HG02588 (cell line): ENCODE data around the gene OVCH2.
"Not testable (repeated sequence)": the region's sequence is repeated elsewhere in the genome, so short reads cannot be mapped to it uniquely, and the experiment has no call there.

Experiments used
- ATAC-seq: cut with Tn5 transposase; IDR thresholded peaks from one replicate; pipeline ENCODE4 v1.9.1; 2021; ENCODE audit warnings: mild to moderate bottlenecking, moderate library complexity; ENCODE audit not compliant: unreplicated experiment

OVCH2 gene

GRCh38 chr11:7672276-7672959 lies 33.9 kb downstream of the OVCH2 start:
- no peak for ATAC-seq

DNA sequence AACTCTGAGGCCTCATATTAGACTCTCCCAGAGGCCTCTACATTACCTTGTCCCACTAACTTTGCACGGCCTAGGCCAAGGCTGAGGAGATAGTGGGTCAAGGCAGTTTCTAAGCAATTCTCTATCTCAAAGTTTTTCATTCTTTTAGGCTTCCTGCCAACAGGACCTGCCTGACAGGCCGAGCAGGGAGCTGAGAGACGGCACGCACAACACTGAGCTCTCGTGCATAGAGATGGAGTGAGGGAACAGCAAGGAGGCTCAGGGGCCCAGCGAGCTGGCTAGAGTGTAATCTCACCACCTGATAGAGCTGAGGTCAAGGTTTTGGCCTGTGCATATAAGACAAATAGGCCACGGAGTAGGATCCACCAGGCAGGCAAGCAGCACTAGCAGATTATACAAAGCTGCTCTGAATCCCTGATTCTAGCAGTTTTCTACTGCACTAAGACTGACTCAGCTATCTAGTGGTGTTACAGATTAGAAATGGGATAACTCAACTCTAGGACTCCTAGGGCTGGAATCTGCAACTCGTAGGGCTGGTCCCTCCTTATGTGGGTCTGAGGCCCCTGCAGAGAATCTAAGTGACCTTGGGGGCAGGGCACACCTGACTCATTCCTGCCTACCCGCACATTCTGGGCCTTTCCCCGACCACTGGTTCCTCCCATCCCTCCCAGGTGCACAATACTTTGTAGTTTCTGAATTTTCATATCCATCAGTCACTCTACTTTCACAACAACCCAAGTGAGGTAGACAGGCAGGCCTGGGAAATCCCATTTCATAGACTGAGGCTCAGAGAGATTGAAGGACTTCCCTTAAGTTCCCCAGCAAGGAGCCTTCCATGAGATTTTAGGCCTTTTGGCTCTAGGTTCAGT lies 34.7 kb downstream of the OVCH2 start:
- peak; percentile 68 for ATAC-seq

DNA sequence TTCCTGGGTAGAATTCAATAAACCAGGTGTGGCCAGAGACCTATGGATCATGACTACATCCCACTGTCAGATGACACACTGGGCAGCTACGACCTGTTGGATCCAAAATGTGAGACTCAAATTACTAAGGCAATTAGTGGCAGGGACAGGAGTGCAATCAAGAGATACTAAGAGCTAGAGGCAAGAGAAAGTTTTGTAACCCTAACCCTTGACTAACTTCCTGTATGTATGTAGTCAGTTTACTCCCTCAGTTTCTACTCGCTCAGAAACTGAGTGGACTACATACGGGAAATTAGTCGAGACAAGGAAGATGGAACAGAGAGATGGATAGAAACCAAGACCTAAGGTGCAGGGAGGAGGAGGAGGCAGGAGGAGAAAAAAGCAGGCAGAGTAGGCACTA lies 35.6 kb downstream of the OVCH2 start:
- no peak for ATAC-seq

DNA sequence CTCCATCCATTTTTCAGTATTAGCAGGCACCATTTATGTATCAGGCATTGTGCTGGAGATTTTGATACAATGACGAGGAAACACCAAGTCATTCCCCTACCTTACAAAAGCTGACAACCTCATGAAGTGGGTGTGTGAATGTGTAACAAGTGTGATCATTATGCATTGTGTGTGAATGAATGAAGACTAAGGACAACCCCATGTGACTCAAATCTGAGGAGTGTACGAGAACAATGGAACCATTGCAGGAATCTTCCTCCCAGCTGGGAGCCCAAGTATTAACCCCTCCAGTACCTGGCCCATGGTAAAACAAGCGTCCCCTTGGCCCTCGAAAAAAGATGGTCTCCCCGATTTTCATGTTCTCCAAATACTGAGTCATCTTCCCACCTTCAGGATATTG lies 37.4 kb downstream of the OVCH2 start:
- no peak for ATAC-seq

DNA sequence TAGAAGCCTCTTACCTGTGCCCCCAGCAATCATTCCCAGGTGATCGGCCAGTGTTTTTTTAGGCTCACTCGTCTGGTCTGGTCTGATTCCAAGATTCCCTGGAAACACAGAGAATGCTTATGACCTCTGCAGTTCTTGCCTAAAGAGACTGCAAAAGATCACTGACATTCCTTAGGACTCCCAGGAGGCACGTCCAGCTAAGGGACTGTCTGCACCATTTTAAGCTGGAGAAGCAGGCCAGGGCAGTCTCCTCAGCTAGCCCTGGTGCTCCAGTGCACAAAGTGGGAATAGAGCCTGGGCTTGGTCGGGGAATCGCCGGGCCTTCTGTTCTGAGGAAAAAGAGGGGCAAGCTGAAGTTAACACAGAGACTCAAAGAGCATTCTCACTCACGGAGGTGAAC lies 37.8 kb downstream of the OVCH2 start:
- ATAC-seq: no peak

DNA sequence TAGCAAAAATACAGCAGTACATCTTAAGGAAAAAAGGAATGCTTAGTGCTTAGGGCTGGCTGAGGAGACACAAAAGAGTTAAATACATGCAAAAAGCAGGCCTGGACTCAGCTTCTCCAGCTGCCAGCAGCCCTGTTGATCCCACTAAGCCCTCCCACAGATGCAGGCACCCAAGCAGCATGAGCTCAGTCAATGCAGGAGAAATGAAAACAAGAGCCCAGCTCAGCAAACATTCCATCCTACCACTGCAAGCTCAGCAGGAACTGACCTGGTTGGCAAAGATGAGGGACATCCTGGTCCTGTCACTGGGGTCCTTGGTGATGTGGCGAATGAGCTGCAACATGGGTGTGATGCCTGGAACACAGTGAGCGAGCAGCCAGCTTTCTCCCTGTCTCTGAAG lies 38.8 kb downstream of the OVCH2 start:
- no peak for ATAC-seq

- ATAC-seq: no peak
These were observed 39.9 kb downstream of the OVCH2 start for GRCh38 chr11:7666292-7666866.

GRCh38 chr11:7665473-7666291 lies 40.6 kb downstream of the OVCH2 start:
- peak; percentile 97 for ATAC-seq

- ATAC-seq: no peak
These were observed 41.4 kb downstream of the OVCH2 start for GRCh38 chr11:7664867-7665266.

GRCh38 chr11:7663531-7663930 lies 42.7 kb downstream of the OVCH2 start:
- ATAC-seq: not testable (repeated sequence)

DNA sequence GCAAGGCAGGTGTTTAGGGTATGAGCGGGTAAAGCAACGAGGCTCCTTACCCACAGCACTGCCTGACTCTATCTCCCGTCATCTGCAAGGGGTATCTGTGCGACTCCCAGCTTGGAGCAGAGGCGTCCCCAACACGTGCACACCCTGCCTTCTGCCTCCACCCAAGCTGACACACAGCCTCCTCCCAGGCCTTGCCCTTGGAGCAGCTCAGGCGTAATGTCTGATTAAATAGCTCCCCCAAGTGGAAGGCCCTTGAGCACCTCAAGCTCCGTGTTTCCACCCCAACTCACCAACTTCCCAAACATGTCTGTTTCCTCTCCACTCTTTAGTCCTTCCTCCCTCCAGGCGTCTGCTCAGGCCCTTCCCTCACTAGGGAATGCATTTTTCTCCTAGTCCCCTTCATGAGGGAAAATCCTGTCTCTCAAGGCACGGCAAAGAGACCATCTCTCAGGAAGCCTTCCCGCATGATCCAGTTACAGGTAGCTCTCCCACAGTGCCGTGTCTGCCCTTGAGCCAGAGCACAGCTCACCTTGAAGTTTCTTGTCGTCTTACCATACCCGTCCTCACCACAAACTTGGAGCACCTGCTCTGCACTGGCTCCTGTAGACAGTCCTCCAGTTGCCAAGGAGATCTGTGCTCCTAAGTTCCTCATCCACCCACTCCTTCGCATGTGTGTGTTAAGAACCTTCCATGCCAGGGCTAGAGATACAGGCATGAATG lies 48.8 kb downstream of the OVCH2 start:
- no peak for ATAC-seq

DNA sequence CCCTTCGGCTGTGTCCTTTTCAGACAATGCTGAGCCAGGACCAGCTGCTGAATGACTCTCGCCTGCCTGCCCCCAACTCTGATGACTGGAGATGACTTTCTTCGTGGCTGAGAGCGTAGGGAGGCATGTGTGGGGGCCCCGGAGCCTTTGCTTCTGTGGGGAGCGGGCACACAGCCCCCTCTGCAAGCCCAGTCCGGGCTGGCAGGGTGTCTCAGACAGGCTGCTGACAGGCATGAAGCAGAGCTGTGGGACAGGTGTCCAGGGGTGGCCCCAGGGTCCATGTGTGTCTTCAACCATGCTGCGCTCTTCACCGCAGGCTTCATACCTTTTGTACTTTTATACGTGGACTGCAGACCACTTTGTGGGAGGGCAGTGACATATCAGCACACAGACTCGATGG lies 49.6 kb downstream of the OVCH2 start:
- no peak for ATAC-seq

DNA sequence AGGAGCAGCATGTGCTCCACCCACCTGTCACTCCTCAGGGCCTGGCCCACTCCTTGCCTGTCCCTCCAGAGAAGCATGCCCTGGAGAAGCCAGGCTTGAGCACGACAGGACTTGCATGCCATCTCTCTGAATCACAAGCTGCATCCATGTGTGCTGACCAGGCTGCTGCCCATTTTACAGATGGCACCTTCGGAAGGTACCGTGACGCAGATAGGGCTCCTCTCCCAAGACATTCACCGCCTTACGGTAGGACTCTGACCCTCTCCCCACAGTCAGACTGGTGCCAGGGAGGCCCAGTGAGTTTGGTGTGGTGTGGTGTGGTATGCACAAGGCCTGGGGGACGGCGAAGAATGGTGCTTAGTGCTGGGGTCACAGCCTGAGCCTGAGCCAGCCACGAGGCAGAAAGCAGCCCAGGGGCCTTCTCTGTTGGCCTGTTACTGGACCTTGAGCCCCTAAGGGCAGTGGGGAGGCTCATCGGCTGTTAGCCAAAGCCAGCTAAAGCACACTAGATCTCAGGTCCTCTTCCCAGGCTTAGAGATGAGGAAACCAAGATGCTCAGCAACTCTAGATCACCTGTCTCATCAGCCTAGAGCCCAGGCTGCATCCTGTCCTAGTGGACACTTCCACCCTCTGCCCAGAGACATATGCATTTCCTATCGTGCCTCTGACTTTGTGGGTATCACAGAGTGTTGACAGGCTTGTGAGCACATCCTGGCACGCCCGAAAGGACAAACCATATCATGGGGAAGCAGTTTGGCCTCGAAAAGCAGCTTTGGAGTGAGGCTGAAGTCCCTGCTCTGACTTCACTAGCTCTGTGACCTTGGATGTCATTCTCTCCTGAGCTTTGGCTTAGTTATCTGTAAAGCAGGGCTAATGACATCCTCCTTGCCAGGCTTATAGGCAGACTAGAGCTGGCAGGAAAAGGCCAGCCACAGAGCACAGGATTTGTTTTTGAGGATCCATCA lies 50.7 kb downstream of the OVCH2 start:
- no peak for ATAC-seq

DNA sequence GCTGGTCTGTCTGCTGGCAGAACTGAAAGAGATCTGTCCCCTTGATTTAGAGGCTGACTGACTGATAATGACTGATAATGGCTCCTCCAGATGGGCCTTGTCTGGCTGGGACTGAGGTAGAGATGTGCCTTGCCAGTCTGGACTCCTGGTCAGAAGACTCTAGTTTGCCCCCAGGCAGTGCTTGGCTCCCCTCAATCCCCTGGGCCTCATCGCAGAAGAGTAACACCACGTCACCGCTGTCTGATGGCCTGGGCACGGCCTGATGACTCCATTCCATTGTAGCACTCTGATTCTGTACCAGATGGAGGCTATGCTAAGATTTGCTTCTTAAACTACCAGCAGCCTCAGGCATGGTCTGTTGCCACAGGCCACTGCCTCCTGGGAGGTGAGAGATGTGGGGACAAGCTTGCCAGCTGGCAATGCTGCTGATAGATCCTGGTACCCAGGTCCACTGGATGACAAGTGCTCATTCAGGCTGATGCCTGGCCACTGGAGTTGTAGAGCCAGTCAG lies 52.0 kb downstream of the OVCH2 start:
- ATAC-seq: no peak

DNA sequence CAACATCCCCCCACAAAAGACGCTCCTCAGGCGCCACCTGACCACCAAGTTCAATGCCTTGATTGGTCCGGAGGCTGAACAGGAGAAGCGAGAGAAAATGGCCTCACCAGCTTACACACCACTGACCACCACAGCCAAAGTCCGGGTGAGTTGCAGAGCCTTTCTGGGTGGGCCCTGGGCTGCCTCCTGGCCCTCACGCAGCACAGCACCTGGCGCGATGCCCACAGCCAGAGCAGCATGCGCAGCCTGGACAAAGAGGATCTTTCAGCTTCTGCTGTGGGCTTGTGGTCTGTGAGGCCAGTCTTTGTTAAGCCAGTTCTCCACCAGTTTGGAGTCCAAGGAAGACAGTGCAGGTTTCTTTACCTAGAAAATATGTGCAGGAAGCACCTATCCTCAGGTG lies 54.6 kb downstream of the OVCH2 start:
- ATAC-seq: no peak

GRCh38 chr11:7651140-7651551 lies 55.1 kb downstream of the OVCH2 start:
- ATAC-seq: no peak

DNA sequence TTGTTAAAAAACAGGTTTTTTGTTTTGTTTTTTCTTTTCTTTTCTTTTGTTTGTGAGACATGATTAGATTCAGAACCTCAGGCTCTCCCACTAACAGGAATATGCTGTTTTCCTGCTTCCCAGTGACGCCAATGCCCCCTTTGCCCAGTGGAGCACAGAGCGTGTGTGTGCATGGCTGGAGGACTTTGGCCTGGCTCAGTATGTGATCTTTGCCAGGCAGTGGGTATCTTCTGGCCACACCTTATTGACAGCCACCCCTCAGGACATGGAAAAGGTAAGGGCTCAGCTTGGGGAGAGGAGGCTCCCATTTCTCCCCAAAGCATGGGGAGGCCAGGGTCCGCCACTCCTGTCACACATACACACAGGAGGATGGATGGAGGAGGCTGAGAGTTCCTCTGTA lies 58.0 kb downstream of the OVCH2 start:
- ATAC-seq: no peak

DNA sequence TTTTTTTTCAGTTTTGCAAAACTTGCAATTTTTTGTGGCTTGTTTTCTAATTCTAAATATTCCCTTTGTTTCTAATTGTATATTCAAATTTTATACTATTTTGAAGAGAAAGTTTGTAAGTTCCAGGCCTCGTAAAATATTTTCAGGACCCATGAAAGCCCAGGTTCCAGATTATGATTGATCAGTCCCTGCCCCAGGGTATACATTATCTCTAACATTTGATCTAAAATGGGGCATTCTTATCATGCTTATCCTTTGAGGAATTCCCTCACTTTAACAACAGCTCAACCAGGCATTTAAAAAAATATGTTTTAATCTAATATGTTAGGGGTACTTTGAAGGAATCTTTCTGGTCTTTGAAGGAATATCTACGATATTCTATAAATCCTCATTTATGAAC lies 59.4 kb downstream of the OVCH2 start:
- ATAC-seq: no peak

GRCh38 chr11:7645206-7645605 lies 61.1 kb downstream of the OVCH2 start:
- no peak for ATAC-seq
